COLO668 (cell line): ENCODE results near the gene DHRS7.

Experiments used
- DNase-seq: peaks from one replicate; lab custom pipeline; 2025; ENCODE audit not compliant: unreplicated experiment; lab: John Stamatoyannopoulos, UW

Gene DHRS7

GRCh38 chr14:60164712-60165546 is at the start of gene DHRS7:
Gene DHRS7, minus strand, starts transcription at chr14:60165398. Its CDS starts 89 bp downstream, at chr14:60165309.
- DNase-seq = peak; percentile 95

GRCh38 chr14:60214415-60215126 is 49.4 kb upstream of the DHRS7 start:
- no peak for DNase-seq

- DNase-seq = no peak
Observed at GRCh38 chr14:60214003-60214402, 48.8 kb upstream of the DHRS7 start.

DNA sequence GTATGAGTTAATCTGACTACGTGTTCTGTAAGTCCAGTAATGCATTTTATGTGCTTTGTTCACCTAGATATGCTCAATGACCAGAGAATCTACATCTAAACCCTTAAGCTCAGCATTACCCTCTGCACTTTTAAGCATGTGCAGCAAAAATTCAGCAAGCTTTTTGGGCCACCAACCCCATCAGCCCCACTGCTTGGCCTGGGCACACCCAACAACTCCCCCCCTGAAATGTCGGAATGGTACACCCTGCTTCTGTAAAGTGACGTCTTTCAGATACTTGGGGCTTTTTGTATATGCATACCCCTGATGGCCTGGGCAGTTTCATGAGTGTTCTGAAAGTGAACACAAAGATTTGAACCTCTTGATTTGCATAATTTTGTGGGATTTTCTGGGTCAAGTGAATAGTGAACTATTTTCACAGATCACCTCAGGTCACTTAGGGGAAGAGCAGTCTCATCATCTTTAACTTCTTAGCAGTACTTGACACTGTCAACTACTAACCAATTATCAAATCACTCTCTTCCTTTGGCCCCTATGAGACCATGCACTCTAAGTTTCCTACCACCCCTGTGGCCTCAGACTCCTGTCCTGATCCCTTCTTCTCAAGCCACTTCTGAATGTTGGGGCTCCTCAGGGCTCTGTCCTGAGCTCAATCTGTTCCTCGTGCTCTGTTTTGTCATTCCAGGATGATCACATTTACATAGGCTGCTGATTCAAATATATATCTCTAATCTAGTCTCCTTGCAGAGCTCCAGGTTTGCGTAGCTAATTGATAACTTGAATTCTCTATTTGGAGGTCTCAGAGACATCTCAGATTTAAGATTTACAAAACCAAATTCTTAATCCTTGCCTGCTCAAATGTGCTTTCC is 47.5 kb upstream of the DHRS7 start:
- DNase-seq = no peak

- no peak for DNase-seq
Observed at GRCh38 chr14:60211153-60211552, 46.0 kb upstream of the DHRS7 start.

DNA sequence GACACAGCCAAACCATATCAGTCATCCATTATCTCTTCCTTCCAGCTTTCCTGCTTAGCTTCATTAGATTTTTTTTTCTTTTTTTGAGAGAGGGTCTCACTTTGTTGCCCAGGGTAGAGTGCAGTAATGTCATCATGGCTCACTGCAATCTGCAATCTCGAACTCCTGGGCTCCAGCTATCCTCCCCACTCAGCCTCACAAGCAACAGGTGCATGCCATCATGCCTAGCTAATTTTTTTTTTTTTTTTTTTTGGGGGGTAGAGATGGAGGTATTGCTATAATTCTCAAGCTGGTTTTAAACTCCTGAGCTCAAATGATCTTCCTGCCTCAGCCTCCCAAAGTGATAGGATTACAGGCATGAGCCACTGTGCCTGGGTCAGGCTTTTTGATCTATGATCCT is 45.5 kb upstream of the DHRS7 start:
- no peak for DNase-seq

DNA sequence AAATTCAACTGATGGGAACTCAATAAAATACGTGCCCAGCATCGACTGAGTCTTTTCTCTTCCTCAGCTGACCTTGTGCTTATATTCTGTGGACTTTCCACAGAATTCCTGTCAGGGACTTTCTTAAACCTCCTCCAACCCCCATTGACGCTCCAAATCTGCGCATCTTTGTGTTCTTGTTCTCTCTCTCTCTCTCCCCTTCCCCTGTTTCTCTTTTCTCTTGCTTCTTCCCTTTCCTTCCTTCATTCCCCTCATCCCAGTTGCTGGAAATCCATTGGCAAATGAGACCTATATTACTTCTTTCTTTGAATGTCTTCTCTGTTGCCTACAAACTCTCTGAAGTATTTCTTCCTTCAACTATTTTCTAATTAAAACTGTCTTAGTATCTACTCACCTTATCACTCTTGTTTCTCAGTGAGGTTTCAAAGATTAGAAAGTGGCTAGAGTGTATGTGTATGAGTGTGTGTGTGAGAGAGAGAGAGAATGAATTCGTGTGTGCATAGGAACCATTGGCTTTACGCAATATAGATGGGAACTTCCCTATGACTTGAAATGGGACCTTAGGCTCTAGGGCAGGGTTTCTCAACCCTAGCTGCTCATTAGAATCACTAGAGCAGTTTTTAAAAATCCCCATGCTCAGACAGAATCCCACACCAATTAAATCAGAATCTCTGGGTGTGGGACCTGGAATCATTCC is 41.8 kb upstream of the DHRS7 start:
- no peak for DNase-seq

DNA sequence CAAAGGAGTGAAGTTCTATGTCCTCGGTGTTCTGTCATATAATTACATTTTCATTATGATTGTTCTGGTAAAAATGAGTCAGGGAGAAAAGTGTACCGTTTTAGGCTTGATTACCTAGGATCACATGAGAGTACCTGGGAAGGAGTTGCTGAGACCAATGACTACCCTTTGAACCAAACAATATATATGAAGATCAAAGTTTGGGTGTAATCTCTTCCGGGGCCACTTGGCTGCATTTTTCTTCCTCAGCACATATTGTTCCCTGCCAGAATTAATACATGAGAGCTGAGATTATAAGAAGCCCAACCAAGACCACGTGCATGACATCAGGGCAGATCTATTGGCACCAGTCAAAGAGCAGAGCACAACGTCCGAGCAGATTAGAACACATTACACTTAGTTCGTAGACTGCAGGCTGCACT is 41.1 kb upstream of the DHRS7 start:
- DNase-seq = no peak

DNA sequence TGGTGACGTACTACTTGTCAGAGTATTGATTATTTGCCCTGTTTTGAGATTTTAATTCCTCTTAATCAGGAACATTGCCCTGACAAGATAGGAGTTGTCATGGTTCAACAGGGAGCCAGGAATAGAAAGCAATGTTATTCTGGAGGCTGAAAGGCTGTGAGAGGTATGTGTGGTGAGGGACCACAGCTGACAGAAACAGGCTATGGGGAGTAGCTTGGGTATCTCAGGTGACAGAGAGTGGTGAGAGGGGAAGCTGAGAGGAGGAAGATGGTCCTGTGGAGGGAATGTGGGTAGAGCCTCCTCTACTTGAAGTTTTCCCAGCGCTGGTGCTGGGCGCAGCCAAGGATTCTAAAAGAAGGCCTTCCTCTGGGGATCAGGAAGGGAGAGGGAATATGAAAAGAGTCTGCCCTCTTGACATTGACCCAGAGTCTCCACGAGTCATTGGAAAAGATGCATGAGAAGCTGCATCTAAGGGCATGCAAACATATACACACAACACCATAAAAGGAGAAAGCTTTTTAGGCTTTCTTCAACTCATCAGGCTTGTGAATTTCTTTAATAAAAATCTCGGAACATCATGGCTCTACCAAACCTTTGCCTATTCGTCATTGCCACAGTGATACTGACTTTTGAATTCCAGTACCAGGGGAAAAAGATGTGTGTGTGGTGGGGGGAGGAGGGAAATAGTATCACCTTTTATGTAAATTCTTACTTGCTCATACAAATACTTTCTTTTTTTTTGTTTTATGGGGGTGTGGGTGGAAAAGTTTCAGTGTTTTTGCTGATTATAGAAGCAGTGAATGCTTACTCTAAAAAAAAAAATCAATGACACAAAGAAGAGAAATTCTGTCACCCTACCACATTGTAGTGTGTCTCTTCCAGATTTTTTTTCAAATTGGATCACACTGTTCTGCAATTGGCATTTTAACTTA is 39.9 kb upstream of the DHRS7 start:
- no peak for DNase-seq

- peak; percentile 75 for DNase-seq
Observed at GRCh38 chr14:60204104-60204842, 39.1 kb upstream of the DHRS7 start.

DNA sequence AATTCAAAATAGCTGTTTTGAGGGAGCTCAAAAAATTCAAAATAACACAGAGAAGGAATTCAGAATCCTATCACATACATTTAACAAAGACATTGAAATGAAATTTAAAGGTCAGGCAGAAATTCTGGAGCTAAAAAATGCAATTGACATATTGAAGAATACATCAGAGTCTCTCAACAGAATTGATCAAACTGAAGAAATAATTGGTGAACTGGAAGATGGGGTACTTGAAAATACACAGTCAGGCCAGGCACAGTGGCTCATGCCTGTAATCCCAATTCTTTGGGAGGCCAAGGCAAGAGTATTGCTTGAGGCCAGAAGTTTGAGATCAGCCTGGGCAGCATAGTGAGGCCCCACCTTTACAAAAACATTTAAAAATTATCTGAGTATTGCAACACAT is 34.1 kb upstream of the DHRS7 start:
- no peak for DNase-seq

GRCh38 chr14:60197629-60198303 is 32.6 kb upstream of the DHRS7 start:
- DNase-seq = no peak

DNA sequence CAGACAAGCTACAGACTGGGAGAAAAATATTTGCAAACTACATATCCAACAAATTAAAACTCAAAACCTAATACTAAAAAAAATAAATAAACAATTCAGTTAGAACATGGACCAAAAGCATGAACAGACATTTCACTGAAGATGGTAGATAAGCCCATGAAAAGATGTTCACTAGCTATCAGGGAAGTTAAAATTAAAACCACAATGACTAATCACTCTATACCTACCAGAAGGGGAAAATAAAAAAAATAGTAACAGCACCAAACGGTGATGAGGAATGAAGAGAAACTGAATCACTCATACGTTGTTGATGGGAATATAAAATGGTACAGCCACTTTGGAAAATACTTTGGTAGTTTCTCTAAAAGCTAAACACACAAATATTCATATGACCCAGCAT is 31.1 kb upstream of the DHRS7 start:
- no peak for DNase-seq

DNA sequence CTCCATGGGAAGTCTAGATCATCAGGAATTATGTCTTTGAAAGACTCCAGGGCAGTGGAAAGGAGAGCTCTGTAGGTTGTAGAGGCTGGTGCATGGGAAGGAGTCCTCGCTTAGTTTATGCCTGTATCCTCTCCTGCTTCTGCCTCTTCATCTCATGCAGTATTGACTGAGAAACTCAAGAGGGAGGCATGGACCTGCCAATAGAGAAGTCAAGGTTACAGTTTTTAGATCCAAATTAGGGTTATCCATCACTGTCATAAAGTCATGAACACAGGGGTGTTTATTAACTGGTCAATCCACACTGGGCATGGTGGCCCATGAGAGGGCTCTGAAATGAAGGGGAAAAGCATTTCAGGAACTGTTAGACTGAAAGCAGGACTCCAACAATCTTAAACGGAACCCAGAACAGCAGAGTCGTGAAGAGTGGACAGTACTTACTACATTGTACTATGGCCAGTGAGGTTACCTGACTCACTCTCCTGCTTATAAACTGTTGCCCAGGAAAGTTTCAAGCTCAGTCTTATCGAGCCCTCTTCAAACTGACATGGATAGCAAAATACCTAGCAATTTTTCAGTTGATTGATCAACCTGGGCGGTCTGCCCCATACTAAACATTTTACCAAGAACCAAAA is 30.1 kb upstream of the DHRS7 start:
- DNase-seq = no peak

GRCh38 chr14:60189923-60190840 is 25.0 kb upstream of the DHRS7 start:
- no peak for DNase-seq

DNA sequence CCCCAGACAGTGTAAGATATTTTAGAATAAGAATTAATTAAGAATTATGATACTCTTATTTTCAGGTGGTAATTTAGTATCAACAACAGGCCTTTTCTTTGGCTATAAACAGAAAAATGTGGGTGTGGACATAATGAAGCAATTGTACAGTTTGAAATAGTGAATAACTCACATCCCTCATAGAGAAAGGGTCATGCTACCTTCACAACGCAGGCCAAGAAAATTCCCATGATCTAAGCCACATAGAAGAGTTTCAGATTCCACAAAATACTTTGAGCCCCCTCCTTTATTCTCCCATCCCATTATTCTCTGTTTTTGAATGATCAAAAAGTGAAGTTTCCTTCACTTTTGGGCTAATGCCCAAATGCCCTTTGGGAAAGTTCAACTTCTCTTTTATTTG is 23.5 kb upstream of the DHRS7 start:
- no peak for DNase-seq

GRCh38 chr14:60188115-60188514 is 22.9 kb upstream of the DHRS7 start:
- no peak for DNase-seq
